ENCODE measurements around the gene SELL. TPM values are rescaled to one million over a fixed set of nuclear protein-coding genes. Genes with fewer than 3 reads are reported as not detected.

The SELL gene
- total RNA-seq, 1 experiment from 2014 or later: not detected

GRCh38 chr1:169731446-169731845 is 20.0 kb upstream of the SELL start:
- H3K4me1 ChIP-seq (ENCODE audit: insufficient read depth, low read length, poor library complexity, severe bottlenecking): no peaks in the 10 kb centered on the region
- H3K9me3 ChIP-seq (ENCODE audit: low read depth, low read length, poor library complexity, severe bottlenecking): no peaks in the 10 kb centered on the region
- no peaks in the 10 kb centered on the region for H3K36me3 ChIP-seq (ENCODE audit: insufficient read depth, low read length, poor library complexity, severe bottlenecking)
- peaks cover 16% of the 10 kb centered on the region for H3K27me3 ChIP-seq (replicated peaks; ENCODE audit: insufficient read depth, low read depth, low read length, poor library complexity)
- ChIA-PET POLR2A (ENCODE audit: low non-redundant PET) (no interaction called here), CTCF (no interaction called here)
- intact Hi-C loops (cut with micrococcal nuclease; ENCODE audit: unreplicated experiment): no loop called here
- no peak overlapping the region for H3K4me3 ChIP-seq (ENCODE audit: low read depth, low read length, poor library complexity, severe bottlenecking)
- no peak overlapping the region for H3K27ac ChIP-seq (ENCODE audit: low read depth, low read length, poor library complexity, severe bottlenecking)
- TF ChIP-seq EZH2 (IDR thresholded peaks at IDR 0.05; ENCODE audit: borderline replicate concordance, low read depth, low read length, poor library complexity, severe bottlenecking): no peak
- DNase-seq (ENCODE audit: low spot score): no peak
- BruUV-seq (replicated peaks): no TSS peak

- H3K36me3 ChIP-seq (ENCODE audit: insufficient read depth, low read length, poor library complexity, severe bottlenecking): no peaks in the 10 kb centered on the region
- intact Hi-C loops (cut with micrococcal nuclease; ENCODE audit: unreplicated experiment): no loop called here
- DNase-seq (ENCODE audit: low spot score): no peak
- H3K27me3 ChIP-seq (replicated peaks; ENCODE audit: insufficient read depth, low read depth, low read length, poor library complexity): peaks cover 16% of the 10 kb centered on the region
- POLR2A ChIA-PET (ENCODE audit: low non-redundant PET): no interaction called here
- H3K27ac ChIP-seq (ENCODE audit: low read depth, low read length, poor library complexity, severe bottlenecking): no peak overlapping the region
- no peak overlapping the region for H3K4me3 ChIP-seq (ENCODE audit: low read depth, low read length, poor library complexity, severe bottlenecking)
- no peaks in the 10 kb centered on the region for H3K9me3 ChIP-seq (ENCODE audit: low read depth, low read length, poor library complexity, severe bottlenecking)
- TF ChIP-seq, protein P1, sequence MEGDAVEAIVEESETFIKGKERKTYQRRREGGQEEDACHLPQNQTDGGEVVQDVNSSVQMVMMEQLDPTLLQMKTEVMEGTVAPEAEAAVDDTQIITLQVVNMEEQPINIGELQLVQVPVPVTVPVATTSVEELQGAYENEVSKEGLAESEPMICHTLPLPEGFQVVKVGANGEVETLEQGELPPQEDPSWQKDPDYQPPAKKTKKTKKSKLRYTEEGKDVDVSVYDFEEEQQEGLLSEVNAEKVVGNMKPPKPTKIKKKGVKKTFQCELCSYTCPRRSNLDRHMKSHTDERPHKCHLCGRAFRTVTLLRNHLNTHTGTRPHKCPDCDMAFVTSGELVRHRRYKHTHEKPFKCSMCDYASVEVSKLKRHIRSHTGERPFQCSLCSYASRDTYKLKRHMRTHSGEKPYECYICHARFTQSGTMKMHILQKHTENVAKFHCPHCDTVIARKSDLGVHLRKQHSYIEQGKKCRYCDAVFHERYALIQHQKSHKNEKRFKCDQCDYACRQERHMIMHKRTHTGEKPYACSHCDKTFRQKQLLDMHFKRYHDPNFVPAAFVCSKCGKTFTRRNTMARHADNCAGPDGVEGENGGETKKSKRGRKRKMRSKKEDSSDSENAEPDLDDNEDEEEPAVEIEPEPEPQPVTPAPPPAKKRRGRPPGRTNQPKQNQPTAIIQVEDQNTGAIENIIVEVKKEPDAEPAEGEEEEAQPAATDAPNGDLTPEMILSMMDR (conservative IDR thresholded peaks at IDR 0.05; ENCODE audit: low read depth, low read length): no peak
- TF ChIP-seq EZH2 (IDR thresholded peaks at IDR 0.05; ENCODE audit: borderline replicate concordance, low read depth, low read length, poor library complexity, severe bottlenecking): no peak
- no peaks in the 10 kb centered on the region for H3K4me1 ChIP-seq (ENCODE audit: insufficient read depth, low read length, poor library complexity, severe bottlenecking)
- CTCF ChIA-PET: no interaction called here
- no TSS peak for BruUV-seq (replicated peaks)
Observed at GRCh38 chr1:169729991-169730390, 18.6 kb upstream of the SELL start.

DNA sequence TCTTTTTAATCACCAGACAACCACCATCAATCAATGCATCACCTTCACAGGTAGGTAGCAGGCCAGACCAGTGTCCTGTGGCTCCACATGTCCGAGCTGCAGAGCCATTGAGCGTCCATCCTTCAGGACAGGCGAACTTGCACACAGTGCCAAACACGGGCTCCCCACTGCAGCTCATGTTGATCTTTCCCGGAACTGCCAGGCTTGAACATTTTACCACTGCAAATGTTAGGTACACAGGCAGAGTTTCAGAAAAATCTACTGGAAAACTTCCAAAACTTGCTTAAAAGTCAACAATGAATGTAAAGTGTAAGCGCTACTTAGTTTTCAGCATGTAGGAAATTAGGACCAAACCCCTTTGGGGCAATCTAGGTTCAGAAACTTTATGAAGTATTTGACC is 15.9 kb upstream of the SELL start:
- Histone ChIP-seq H3K27me3 (replicated peaks; ENCODE audit: insufficient read depth, low read depth, low read length, poor library complexity) (peaks cover 10% of the 10 kb centered on the region), H3K9me3 (ENCODE audit: low read depth, low read length, poor library complexity, severe bottlenecking) (no peaks in the 10 kb centered on the region), H3K36me3 (ENCODE audit: insufficient read depth, low read length, poor library complexity, severe bottlenecking) (no peaks in the 10 kb centered on the region), H3K4me1 (ENCODE audit: insufficient read depth, low read length, poor library complexity, severe bottlenecking) (no peaks in the 10 kb centered on the region), H3K4me3 (ENCODE audit: low read depth, low read length, poor library complexity, severe bottlenecking) (no peak overlapping the region), H3K27ac (ENCODE audit: low read depth, low read length, poor library complexity, severe bottlenecking) (no peak overlapping the region)
- DNase-seq (ENCODE audit: low spot score): no peak
- POLR2A ChIA-PET (ENCODE audit: low non-redundant PET): no interaction called here
- CTCF ChIA-PET: no interaction called here
- BruUV-seq (replicated peaks): no TSS peak
- no peak for TF ChIP-seq EZH2 (IDR thresholded peaks at IDR 0.05; ENCODE audit: borderline replicate concordance, low read depth, low read length, poor library complexity, severe bottlenecking)
- TF ChIP-seq, protein P1 (conservative IDR thresholded peaks at IDR 0.05; ENCODE audit: low read depth, low read length): no peak
- intact Hi-C loops (cut with micrococcal nuclease; ENCODE audit: unreplicated experiment): no loop called here

GRCh38 chr1:169726851-169727250 is 15.4 kb upstream of the SELL start:
- no peaks in the 10 kb centered on the region for H3K36me3 ChIP-seq (ENCODE audit: insufficient read depth, low read length, poor library complexity, severe bottlenecking)
- no TSS peak for BruUV-seq (replicated peaks)
- no peak for TF ChIP-seq EZH2 (IDR thresholded peaks at IDR 0.05; ENCODE audit: borderline replicate concordance, low read depth, low read length, poor library complexity, severe bottlenecking)
- TF ChIP-seq, protein P1 (conservative IDR thresholded peaks at IDR 0.05; ENCODE audit: low read depth, low read length): no peak
- no peak overlapping the region for H3K27ac ChIP-seq (ENCODE audit: low read depth, low read length, poor library complexity, severe bottlenecking)
- no peaks in the 10 kb centered on the region for H3K4me1 ChIP-seq (ENCODE audit: insufficient read depth, low read length, poor library complexity, severe bottlenecking)
- no peak overlapping the region for H3K4me3 ChIP-seq (ENCODE audit: low read depth, low read length, poor library complexity, severe bottlenecking)
- no peak for DNase-seq (ENCODE audit: low spot score)
- intact Hi-C loops (cut with micrococcal nuclease; ENCODE audit: unreplicated experiment): no loop called here
- CTCF ChIA-PET: no interaction called here
- POLR2A ChIA-PET (ENCODE audit: low non-redundant PET): no interaction called here
- H3K9me3 ChIP-seq (ENCODE audit: low read depth, low read length, poor library complexity, severe bottlenecking): no peaks in the 10 kb centered on the region
- H3K27me3 ChIP-seq (replicated peaks; ENCODE audit: insufficient read depth, low read depth, low read length, poor library complexity): peaks cover 10% of the 10 kb centered on the region
